ENCODE measurements around the gene C4orf54.

C4orf54 gene

DNA sequence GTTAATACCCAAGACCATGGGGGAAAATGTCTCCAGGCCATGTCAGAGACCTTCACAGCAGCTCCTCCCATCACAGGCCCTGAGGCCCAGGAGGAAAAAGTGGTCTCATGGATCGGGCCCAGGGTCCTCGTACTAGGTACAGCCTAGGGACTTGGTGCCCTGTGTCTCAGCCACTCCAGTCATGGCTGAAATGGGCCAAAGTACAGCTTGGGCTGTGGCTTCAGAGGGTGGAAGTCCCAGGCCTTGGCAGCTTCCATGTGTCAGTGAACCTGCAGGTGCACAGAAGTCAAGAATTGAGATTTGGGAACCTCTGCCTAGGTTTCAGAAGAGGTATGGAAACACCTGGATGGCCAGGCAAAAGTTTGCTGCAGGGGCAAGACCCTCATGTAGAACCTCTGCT, 27.6 kb upstream of the C4orf54 start:
- TF ChIP-seq, protein P1, sequence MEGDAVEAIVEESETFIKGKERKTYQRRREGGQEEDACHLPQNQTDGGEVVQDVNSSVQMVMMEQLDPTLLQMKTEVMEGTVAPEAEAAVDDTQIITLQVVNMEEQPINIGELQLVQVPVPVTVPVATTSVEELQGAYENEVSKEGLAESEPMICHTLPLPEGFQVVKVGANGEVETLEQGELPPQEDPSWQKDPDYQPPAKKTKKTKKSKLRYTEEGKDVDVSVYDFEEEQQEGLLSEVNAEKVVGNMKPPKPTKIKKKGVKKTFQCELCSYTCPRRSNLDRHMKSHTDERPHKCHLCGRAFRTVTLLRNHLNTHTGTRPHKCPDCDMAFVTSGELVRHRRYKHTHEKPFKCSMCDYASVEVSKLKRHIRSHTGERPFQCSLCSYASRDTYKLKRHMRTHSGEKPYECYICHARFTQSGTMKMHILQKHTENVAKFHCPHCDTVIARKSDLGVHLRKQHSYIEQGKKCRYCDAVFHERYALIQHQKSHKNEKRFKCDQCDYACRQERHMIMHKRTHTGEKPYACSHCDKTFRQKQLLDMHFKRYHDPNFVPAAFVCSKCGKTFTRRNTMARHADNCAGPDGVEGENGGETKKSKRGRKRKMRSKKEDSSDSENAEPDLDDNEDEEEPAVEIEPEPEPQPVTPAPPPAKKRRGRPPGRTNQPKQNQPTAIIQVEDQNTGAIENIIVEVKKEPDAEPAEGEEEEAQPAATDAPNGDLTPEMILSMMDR (IDR thresholded peaks at IDR 0.05; ENCODE audit: extremely low read depth, missing control alignments): no peak
- no peak for DNase-seq (ENCODE audit: low spot score)

DNA sequence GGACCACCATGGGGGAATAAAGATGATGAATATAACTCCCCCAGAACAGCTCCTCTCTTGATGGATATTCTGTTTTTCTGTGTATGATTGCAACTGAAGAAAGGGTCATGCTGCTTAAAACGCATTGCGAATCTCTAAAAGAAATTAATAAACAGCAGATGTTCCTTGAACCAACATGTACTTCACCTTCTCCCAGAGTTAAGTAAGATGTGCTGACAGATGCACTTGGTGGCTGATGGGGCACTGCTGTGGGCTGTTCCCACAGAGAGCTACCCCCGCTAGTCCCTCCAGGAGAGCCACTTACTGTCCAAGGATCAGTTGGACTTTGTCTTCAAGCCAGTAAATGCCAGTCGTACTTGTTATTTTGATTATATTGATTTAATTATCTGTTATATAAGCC, 26.3 kb upstream of the C4orf54 start:
- TF ChIP-seq, protein P1 (IDR thresholded peaks at IDR 0.05; ENCODE audit: extremely low read depth, missing control alignments): no peak
- DNase-seq (ENCODE audit: low spot score): no peak

DNA sequence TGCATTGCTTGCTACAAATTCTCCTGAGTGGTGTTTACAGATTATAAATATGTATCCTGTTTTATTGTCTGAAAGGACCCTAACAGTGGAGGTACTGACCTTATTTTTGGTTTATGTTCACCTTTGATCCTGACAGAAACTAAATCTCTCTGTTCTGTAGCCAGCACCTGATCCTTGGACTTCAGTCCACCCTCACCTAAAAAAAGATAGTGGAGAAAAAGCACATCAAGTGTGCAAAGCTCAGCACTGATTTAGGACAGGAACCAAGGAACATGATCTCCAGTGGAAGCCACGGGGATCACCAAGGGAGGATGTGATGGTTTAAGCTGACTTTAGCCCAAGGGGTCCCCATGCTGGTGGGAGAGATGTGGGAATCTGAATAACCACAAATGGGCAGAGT, 22.3 kb upstream of the C4orf54 start:
- no peak for DNase-seq (ENCODE audit: low spot score)
- TF ChIP-seq, protein P1 (IDR thresholded peaks at IDR 0.05; ENCODE audit: extremely low read depth, missing control alignments): no peak

DNA sequence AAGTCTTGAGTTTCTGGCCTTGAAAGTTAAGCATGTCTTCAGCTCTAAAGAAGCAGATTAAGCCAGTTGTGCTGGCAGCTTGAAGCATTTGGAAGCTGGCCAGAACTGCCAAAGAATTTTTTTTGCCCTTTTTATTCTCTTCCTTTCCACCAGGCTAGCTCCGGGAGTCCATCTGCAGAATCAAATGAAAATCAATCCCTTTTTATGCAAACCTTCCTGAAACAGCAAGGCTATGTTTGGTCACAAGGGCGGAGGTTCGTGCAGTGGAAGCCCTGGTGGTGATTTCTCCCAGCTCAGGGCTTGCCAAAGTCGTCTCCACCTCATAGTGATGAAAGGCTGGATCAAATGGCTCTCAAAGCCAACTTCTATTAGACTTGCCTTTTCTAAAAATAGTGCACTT, 21.6 kb upstream of the C4orf54 start:
- DNase-seq (ENCODE audit: low spot score): no peak
- TF ChIP-seq, protein P1 (IDR thresholded peaks at IDR 0.05; ENCODE audit: extremely low read depth, missing control alignments): no peak

DNA sequence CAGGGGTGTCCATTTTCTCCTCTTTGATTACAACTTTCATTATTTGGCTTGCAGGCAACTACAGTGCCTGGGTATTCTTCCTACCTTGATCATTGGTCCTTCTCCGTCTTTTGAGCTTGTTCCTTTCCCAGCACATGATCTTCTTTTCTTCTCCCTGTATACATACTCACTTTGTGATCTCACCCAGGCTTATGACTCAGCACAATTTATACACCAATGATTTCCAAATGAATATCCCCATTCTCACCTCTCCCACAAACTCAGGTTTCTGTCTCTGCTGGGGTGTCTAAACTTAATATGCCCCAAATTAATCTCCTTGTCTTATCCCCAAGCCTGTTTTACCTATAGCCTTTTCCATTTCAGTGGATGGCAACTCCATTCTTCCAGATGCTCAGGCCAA, 19.5 kb upstream of the C4orf54 start:
- TF ChIP-seq, protein P1 (IDR thresholded peaks at IDR 0.05; ENCODE audit: extremely low read depth, missing control alignments): no peak
- no peak for DNase-seq (ENCODE audit: low spot score)

DNA sequence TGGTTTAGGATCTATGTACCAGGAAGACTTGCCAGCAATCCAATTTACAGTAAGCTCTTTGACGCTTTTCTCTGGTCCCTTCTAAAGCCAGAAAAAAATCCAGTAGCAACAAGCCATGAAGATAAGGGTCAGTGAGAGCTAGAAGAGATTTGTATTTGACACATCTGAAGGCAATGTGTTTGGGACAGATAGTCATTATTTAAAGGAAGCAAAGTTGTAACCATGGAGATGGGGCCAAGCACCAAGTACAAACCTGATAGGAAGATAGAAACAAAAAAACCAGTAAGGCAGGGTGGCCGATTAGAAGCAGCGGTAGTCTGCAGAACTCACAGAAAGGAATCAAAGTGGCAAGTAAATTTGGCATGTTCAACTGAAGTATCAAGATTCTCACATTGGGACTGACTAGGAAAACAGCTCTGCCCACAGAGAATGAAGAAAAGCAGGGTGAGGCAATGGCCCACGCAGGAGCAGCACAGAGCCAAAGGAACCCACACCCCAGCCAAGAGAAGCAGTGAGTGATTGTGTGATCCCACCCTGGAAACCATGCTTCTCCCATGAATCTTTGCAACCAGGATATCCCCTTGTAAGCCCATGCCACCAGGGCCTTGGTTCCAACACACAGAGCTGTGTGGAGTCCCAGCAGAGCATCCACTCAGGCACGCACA, 12.9 kb upstream of the C4orf54 start:
- TF ChIP-seq, protein P1 (IDR thresholded peaks at IDR 0.05; ENCODE audit: extremely low read depth, missing control alignments): no peak
- DNase-seq (ENCODE audit: low spot score): no peak

DNA sequence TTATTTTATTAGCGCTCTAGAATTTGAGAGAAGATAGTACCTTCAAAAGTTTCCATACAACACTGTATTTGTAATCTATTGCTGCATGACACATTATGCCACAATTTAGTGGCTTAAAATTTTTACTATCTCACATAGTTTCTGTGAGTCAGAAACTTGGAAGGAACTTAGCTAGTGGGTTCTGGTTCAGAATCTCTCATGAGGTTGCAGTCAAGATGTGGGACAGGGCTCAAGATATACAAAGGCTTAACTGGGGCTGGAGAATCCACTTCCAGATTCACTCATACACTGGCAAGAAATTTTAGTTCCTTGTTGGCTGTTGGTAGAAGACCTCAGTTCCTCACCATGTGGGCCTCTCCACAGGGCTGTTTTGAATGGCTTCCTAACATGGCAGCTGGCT, 11.5 kb upstream of the C4orf54 start:
- no peak for DNase-seq (ENCODE audit: low spot score)
- TF ChIP-seq, protein P1 (IDR thresholded peaks at IDR 0.05; ENCODE audit: extremely low read depth, missing control alignments): no peak
